HepG2 (cell line): Measurements from ENCODE around the gene GNAI2. TPM values are rescaled to one million over a fixed set of nuclear protein-coding genes. Genes with fewer than 3 reads are reported as not detected.

ENCODE experiments used
- DBP ChIP-seq: sonication (generic); formaldehyde crosslinking; IDR thresholded peaks from 2 replicates; pipeline ENCODE4 v1.4.0; 2020; ENCODE audit warnings: missing genetic modification reagents; ENCODE audit errors: not compliant biosample characterization
- ELF3 ChIP-seq: IDR thresholded peaks from 2 replicates; pipeline ENCODE4 v1.6.1; 2016; ENCODE audit warnings: missing genetic modification reagents, missing compliant biosample characterization
- FOXK1 ChIP-seq: sonication (generic); formaldehyde crosslinking; IDR thresholded peaks from 2 replicates; pipeline ENCODE4 v1.4.0; 2020; ENCODE audit warnings: low read depth, missing genetic modification reagents, borderline replicate concordance
- HES4 ChIP-seq: sonication (generic); formaldehyde crosslinking; IDR thresholded peaks from 2 replicates; pipeline ENCODE4 v1.9.0; 2021; ENCODE audit warnings: mild to moderate bottlenecking, missing genetic modification reagents, borderline replicate concordance
- HIVEP1 ChIP-seq: sonication (generic); formaldehyde crosslinking; IDR thresholded peaks from 2 replicates; pipeline ENCODE4 v1.4.0; 2020; ENCODE audit warnings: mild to moderate bottlenecking, missing genetic modification reagents
- JUND ChIP-seq: sonication (generic); formaldehyde crosslinking; IDR thresholded peaks from 2 replicates; pipeline ENCODE4 v1.8.0; 2022; ENCODE audit warnings: mild to moderate bottlenecking, missing genetic modification reagents
- NCOA1 ChIP-seq: sonication (generic); formaldehyde crosslinking; IDR thresholded peaks from 2 replicates; pipeline ENCODE4 v1.9.0; 2021; ENCODE audit warnings: missing genetic modification reagents
- RAD21 ChIP-seq: fragments of 450-650 bp; formaldehyde crosslinking; IDR thresholded peaks from 2 replicates; pipeline ENCODE4 v1.5.0; 2020; ENCODE audit warnings: mild to moderate bottlenecking
- SIX4 ChIP-seq: sonication (generic); formaldehyde crosslinking; IDR thresholded peaks from 2 replicates; pipeline ENCODE4 v1.4.0; 2020; ENCODE audit warnings: missing genetic modification reagents
- SMAD3 ChIP-seq: sonication (generic); formaldehyde crosslinking; IDR thresholded peaks from 2 replicates; pipeline ENCODE4 v1.4.0; 2020; ENCODE audit warnings: missing genetic modification reagents
- SMYD3 ChIP-seq: sonication (generic); formaldehyde crosslinking; IDR thresholded peaks from 2 replicates; pipeline ENCODE4 v1.8.1; 2023; ENCODE audit warnings: mild to moderate bottlenecking, missing genetic modification reagents
- ZNF205 ChIP-seq: IDR thresholded peaks from 2 replicates; pipeline ENCODE4 v1.6.1; 2018; ENCODE audit warnings: missing biosample characterization, missing genetic modification reagents
- ZNF569 ChIP-seq: sonication (generic); formaldehyde crosslinking; IDR thresholded peaks from 2 replicates; pipeline ENCODE4 v1.5.0; 2020; ENCODE audit warnings: mild to moderate bottlenecking, missing genetic modification reagents, moderate library complexity, borderline replicate concordance
- ZNF710 ChIP-seq: sonication (generic); formaldehyde crosslinking; IDR thresholded peaks from 2 replicates; pipeline ENCODE4 v1.5.0; 2020; ENCODE audit warnings: mild to moderate bottlenecking, missing genetic modification reagents, borderline replicate concordance
- polyA plus RNA-seq, 8 experiments: library from polyadenylated mRNA; depleted of rRNA in 3 of 8; stranded (reverse) in 7 of 8; unstranded in 1 of 8; fragments of >200 nt; fragmentation: Illumina TruSeq in 4 of 8; extraction: Trizol in 4 of 8; gene quantifications; 2 replicates each; pipeline versions ENCODE4 v1.2.1 to v1.2.3, GENCODE V29; 2011 to 2016; ENCODE audit warnings: low read depth in 4 of 8, missing spikeins in 1 of 8, mixed read lengths in 1 of 8; ENCODE audit not compliant: insufficient read depth in 1 of 8
- total RNA-seq, 5 experiments: library from RNA; depleted of rRNA; stranded (reverse); fragments of >200 nt; fragmentation: Illumina TruSeq; extraction: Trizol; gene quantifications; 2 replicates each; pipeline ENCODE4 v1.2.3, GENCODE V29; 2016; ENCODE audit warnings: low read depth in 1 of 5
- TF ChIP-seq, protein P1 (sequence below): sonication (generic); formaldehyde crosslinking; IDR thresholded peaks from 2 replicates; pipeline ENCODE4 v1.4.0; 2020; ENCODE audit warnings: mild to moderate bottlenecking, low read depth, missing genetic modification reagents
- TF ChIP-seq, protein P2 (sequence below): sonication (generic); formaldehyde crosslinking; conservative IDR thresholded peaks from 2 replicates; pipeline ENCODE4 v1.4.0; 2020; ENCODE audit warnings: missing genetic modification reagents
- TF ChIP-seq, protein P3 (sequence below): sonication (generic); formaldehyde crosslinking; IDR thresholded peaks from 2 replicates; pipeline ENCODE4 v1.9.0; 2022; ENCODE audit warnings: missing genetic modification reagents, mild to moderate bottlenecking, borderline replicate concordance
- TF ChIP-seq, protein P4 (sequence below): sonication (generic); formaldehyde crosslinking; IDR thresholded peaks from 2 replicates; pipeline ENCODE4 v1.8.1; 2022; ENCODE audit warnings: mild to moderate bottlenecking, missing genetic modification reagents

The GNAI2 gene
- total and polyA plus RNA-seq, 2 of the 13 experiments (the other 11 are each of a cell fraction or from before 2014, with no cell fraction given): 51.1 to 66.2 TPM

DNA sequence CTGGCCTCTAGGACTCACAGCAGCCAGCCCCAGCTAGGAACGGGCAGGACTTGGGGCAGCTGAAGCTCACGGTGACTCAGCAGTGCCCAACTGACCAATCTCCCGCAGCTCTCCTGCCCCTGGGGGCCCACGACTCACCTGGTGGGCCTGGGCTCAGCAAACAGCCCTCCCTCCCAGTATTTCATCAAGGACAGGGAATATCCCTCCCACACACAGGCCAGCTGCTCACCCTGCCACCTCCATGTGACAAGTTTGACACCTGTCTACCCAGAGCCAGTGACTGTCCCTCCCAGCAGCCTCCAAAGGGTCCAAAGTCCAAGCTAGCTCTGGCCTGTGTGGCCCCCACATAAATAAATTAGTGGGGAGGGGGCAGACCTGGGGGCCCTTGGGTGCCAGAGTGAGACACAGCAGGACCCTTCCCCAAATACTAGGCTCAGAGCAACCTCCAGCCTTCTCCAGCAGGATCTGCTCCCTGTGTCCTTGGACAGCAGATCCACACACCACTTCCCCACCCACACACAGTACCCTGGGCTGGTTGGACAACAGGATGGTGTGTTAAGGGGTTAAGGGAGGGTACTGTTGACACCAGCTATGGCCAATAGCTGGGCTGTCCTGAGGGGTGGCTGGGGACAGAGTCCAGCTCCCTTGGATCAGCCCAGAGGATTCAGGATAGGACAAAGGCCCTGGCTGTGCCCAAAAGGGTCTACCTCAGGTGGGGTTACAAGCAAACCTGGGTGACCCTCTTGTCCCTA is 40.3 kb upstream of the GNAI2 start (continued):
- TF ChIP-seq, protein P1, sequence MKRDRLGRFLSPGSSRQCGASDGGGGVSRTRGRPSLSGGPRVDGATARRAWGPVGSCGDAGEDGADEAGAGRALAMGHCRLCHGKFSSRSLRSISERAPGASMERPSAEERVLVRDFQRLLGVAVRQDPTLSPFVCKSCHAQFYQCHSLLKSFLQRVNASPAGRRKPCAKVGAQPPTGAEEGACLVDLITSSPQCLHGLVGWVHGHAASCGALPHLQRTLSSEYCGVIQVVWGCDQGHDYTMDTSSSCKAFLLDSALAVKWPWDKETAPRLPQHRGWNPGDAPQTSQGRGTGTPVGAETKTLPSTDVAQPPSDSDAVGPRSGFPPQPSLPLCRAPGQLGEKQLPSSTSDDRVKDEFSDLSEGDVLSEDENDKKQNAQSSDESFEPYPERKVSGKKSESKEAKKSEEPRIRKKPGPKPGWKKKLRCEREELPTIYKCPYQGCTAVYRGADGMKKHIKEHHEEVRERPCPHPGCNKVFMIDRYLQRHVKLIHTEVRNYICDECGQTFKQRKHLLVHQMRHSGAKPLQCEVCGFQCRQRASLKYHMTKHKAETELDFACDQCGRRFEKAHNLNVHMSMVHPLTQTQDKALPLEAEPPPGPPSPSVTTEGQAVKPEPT (CRISPR knock-in tag): peak; percentile 88; the same call in 1 of the 2 replicates
- TF ChIP-seq RAD21 (peak; percentile 34), HIVEP1 (CRISPR knock-in tag) (peak; percentile 98), ZNF710 (CRISPR knock-in tag) (0 out of 2 replicates have a peak, but pooled peaks have one; percentile 10), ZNF569 (CRISPR knock-in tag) (peak; percentile 69; the same call in 1 of the 2 replicates), DBP (CRISPR knock-in tag) (no peak), HES4 (CRISPR knock-in tag) (peak; percentile 82), NCOA1 (CRISPR knock-in tag) (peak; percentile 94), SMAD3 (CRISPR knock-in tag) (peak; percentile 54; the same call in 1 of the 2 replicates), SIX4 (CRISPR knock-in tag) (0 out of 2 replicates have a peak, but pooled peaks have one; percentile 5), SMYD3 (0 out of 2 replicates have a peak, but pooled peaks have one; percentile 76), FOXK1 (CRISPR knock-in tag) (peak; percentile 37; the same call in 1 of the 2 replicates), ELF3 (CRISPR knock-in tag) (peak; percentile 81; the same call in 1 of the 2 replicates), JUND (peak; percentile 80), ZNF205 (CRISPR knock-in tag) (peak; percentile 47)
- TF ChIP-seq, protein P2, sequence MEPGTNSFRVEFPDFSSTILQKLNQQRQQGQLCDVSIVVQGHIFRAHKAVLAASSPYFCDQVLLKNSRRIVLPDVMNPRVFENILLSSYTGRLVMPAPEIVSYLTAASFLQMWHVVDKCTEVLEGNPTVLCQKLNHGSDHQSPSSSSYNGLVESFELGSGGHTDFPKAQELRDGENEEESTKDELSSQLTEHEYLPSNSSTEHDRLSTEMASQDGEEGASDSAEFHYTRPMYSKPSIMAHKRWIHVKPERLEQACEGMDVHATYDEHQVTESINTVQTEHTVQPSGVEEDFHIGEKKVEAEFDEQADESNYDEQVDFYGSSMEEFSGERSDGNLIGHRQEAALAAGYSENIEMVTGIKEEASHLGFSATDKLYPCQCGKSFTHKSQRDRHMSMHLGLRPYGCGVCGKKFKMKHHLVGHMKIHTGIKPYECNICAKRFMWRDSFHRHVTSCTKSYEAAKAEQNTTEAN (CRISPR knock-in tag): no peak; the same call in none of the 2 replicates
- TF ChIP-seq, protein P3, sequence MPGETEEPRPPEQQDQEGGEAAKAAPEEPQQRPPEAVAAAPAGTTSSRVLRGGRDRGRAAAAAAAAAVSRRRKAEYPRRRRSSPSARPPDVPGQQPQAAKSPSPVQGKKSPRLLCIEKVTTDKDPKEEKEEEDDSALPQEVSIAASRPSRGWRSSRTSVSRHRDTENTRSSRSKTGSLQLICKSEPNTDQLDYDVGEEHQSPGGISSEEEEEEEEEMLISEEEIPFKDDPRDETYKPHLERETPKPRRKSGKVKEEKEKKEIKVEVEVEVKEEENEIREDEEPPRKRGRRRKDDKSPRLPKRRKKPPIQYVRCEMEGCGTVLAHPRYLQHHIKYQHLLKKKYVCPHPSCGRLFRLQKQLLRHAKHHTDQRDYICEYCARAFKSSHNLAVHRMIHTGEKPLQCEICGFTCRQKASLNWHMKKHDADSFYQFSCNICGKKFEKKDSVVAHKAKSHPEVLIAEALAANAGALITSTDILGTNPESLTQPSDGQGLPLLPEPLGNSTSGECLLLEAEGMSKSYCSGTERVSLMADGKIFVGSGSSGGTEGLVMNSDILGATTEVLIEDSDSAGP: peak; percentile 81; the same call in 1 of the 2 replicates
- TF ChIP-seq, protein P4, sequence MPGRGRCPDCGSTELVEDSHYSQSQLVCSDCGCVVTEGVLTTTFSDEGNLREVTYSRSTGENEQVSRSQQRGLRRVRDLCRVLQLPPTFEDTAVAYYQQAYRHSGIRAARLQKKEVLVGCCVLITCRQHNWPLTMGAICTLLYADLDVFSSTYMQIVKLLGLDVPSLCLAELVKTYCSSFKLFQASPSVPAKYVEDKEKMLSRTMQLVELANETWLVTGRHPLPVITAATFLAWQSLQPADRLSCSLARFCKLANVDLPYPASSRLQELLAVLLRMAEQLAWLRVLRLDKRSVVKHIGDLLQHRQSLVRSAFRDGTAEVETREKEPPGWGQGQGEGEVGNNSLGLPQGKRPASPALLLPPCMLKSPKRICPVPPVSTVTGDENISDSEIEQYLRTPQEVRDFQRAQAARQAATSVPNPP (CRISPR knock-in tag): 0 out of 2 replicates have a peak, but pooled peaks have one; percentile 63
